Stimulated activated CD8-positive, alpha-beta memory T cell treated with anti-CD3 and anti-CD28 coated beads, Interleukin-7, amount 100 ng/mL, for 48 hours (primary cell): ENCODE measurements around the gene GAPVD1.
A peak's percentile ranks its signal among the peaks of the same experiment; 100 is the strongest.

Source experiments
- DNase-seq, 2 donors: peaks; one replicate each; pipeline ENCODE4 v3.0.0-alpha.2; 2020; ENCODE audit warnings: low read depth in 1 of 2; ENCODE audit errors: extremely low read depth in 1 of 2

GAPVD1 gene

DNA sequence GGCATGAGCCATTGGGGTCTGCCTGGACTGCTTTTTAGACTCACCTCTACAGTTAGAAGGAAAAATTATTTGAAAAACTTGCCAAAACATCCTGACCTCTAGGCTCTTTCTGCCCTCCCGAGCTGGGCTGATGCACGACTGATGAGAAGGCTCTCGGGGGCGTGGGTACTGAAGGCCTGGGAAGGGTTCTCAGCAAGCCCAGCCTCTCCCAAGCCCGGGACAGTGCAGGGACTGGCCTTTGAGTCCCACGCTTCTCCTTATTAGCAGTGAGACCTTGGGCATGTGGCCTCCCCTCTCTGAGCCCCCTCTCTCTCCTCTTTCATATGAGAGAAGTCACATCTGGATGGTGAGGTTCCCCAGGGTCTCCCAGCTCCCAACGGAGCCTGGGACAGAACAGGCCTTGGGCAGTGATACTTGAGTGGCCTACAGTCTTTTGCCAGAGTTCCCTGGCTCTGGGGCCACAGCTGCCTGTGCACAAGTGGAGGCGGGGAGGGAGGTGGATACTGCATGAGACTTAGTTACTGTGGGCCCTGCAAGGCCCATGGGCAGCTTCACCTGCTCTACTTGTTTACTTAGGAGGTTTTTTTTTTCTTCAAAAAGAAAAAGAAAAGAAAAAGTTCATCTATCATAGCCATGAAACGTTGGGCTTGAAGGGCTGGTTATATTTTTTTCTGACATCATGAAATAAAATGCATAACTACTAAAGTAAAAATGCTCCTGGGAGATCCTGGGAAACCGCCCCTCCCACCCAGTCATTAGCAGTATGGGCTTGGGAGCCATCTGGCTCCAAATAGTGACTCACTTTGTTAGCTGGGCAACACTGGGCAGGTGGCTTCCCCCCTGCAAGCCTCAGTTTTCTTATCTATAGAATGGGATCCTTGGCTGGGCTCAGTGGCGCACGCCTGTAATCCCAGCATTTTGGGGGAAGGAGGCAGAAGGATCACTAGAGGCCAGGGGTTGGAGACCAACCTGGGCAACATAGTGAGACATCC, 139.4 kb downstream of the GAPVD1 start:
- DNase-seq, result no peak

DNA sequence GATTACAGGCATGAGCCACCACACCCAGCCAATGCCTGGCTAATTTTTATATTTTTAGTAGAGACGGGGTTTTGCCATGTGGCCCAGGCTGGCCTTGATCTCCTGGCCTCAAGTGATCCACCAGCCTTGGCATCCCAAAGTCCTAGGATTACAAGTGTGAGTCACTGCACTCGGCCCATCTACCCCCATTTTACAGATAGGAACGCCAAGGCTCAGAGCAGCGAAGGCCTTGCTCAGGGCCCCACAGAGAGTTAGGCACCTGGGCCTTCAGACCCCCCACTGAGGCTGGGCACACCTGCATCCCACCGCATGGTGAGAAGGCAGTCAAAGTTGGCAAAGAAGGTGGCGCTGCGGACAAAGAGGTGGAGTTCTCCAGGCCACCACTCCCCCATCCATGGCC, 143.1 kb downstream of the GAPVD1 start:
- DNase-seq, result no peak

DNA sequence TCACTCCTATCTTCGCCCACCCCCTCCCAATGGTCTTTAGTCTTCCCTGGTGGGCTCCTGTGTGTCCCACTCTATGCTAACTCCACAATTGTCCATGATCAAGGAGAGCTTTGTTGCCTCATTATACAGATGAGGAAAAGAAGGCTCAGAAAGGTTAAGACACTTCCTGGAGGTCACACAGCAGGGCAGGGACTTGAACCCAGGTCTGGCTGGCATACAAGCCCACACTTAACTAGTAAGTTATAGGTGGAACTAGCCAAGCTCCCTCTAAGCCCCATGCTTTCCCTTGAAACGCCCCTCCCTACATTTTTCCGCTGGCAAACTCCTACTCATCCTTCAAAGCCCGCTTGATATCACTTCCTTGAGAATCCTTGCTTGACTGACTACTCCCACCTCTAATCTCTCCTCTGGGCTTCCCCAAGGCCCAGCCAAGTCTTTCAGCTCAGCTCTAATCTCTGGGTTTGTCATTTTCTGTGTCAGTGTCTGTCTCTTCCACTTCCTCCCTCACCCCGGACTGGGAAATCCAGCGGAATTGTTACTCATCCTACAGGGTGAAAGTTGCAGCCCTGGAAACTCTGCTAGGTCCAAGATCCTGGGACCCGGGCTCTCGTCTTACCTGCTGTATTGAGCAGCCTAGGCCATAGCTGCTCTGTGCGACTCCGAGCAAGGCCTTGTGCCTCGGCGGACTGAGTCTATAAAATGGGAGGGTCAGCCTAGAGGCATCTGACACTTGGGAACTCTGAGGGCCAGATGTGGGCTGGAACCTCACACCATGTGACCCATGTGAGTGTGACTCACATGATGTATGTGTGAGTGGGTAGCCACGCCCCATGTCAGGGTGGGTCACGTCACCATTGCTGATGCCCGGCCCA, 144.5 kb downstream of the GAPVD1 start:
- no peak for DNase-seq

DNA sequence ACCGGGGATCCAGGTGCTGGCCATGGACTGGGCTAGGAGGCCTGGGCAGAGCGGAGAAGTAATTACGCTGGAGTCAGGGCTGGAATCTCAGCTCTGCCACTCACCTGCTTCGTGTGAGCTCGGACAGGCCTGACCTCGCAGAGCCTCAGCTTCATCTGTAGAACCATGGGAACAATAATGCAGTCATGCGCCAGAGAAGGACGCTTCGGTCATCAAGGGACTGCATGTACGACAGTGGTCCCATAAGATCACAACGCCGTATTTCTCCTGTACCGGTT, 145.1 kb downstream of the GAPVD1 start:
- DNase-seq, result no peak

DNA sequence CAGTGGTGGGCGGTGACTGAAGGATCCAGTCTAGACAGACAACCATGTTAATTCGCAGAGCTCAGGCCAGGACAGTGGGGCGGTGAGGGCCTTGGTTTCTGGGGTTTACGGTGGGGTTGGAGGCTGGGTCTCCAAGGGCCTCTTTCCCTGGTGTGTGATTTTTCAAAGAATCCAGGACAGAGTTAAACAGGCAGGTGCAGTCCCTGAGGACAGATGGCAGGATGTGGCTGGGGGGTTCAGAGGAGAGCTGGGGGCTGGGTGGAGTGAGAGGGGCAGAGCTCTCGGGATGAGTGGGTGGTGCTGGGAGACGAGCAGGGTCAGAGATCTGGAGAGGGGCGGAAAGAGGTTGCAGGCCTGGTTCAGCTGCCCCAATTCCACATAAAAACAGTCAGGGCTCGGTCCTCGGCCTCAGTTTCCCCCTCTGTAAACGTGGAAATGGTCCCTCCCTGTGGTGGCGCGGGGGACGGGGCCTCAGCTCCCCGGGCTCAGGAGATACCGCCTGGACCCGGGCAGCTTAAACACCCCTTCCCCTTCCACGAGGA, 145.9 kb downstream of the GAPVD1 start:
- no peak for DNase-seq

DNA sequence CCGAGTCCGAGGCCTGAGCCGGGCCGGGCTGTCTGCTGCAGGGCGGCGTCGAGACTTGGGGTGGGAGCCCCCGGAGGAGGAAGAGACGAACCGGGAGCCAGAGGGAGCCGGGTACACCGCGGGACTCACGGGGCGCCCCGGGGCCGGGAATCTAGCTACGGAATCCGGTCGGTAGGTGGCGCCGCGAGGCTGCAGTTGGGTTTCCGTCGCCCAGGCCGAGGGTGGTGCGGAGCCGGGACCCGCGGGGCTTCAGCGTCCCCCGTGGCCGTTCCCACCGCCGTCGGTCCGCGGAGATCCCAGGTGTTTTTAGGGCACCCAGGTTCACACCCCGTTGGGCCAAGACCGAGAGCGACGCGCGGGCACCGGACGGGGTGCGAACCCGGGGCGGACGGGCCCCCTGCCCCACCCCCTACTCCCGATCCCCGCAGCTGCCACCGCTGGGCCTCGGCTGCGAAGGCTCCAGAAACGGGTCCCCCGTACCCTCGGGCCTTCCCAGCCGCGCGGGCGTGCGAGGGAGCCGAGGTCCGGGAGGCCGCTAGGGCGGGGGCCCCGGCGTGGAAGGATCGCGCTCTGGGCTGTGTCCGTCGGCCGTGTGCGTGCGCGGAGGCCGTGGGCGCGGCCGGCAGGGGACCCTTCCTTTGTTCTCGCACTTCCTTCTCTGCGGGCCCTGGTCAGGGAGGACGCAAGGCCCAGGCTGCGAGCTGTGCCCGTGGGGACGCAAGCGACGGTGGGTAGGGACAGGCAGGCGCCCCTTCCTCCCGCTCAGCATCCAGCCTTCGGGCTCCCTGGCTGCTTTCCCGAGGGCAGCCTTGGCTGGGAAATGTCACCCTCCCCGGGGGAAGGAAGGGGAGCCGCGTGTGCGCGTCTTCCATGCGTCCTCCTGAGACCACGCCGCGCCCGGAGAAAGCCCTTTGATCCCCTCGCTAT, 146.6 kb downstream of the GAPVD1 start:
- peak; percentile 55 to 56 for DNase-seq

DNA sequence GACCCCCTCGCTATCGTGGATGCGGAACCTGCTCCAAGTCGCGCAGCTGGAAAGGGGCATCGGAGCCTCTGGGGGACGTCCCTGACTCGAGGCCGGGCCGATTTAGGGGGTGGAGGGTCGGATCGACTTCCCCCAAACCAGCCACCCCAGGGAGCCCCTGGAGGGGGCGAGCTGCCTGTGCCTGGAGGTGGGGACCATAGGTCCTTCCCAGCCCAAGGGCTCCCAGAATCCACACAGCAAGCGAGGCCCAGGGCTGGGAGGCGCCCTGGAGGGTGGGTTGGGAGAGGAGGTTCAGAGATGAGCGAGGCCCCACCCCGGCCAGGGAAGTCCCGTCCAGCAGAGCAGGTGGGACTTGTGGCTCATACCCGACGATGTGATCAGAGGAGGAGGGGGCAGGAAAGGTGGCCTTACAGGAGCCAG, 147.6 kb downstream of the GAPVD1 start:
- DNase-seq, result no peak

DNA sequence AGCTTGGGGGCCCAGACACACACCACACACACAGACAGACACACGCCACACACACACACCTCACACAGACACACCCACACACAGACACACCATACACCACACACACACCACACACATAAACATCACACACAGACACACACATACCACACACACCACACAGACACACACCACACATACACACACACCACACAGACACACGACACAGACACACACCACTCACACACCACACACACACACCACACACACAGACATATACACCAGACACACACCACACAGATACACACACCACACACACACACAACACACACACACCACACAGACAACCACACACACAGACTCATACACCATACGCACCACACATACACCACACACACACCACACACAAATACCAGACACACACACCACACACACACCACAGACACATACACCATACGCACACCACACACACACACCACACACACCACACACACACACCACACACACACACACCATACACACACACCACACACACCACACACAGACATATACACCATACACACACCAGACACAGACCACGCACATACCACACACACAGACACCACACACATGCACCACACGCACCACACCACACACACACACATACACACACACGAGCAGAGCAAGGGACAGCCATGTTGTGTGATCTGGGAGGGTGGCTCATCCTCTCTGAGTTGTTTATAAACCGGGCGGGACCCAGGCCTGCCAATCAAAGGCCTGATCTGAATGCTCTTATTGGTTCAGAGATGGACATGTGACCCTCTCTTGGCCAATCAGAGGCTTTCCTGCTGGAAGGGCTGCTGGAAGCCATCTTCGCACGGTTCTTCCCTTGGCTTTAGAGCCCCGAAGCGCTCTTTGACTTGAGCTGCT, 148.3 kb downstream of the GAPVD1 start:
- DNase-seq, result peak in 1 of 2 donors; percentile 40

DNA sequence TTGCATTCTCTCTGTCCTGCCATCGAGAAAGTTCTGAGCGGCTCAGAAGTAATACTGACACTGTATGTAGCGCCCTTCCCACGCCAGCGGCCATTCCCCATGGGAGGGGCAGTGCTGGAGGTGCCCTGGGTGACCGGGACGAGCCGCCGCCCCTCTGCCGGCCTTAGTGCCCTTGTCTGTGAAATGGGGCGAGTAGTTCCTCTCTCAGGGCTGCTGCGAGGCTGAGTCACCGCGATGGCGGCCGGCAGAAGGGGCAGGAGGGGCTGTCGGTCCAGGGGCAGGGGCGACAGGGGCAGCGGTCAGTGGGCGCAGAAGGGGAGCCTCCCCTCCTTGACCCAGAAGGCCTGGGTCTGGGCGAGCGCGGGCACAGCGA, 148.9 kb downstream of the GAPVD1 start:
- DNase-seq, result no peak

DNA sequence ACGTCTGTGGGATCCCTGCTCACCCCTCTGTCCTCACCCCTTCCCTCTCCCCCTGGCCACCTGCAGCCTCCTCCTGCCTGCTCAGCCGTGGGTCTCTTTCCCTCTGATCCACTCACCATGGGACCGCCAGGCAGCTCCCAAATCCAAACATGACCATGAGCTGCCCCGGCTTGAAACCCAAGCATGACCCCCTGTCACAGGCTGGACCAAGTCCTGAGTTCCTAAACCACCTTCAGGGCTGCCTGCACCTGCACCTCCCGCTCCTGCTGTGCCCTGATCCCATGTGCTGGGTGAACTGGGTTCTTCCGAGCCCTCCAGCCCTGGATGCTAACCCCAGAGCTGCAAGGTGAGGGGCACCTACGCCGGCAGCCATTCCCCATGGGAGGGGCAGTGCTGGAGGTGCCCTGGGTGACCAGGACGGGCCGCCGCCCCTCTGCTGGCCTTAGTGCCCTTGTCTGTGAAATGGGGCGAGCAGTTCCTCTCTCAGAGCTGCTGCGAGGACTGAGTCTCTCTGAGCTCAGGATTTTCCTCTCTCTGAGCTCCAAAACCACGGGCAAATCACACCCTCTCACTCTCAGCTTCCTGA, 149.6 kb downstream of the GAPVD1 start:
- DNase-seq, result no peak

DNA sequence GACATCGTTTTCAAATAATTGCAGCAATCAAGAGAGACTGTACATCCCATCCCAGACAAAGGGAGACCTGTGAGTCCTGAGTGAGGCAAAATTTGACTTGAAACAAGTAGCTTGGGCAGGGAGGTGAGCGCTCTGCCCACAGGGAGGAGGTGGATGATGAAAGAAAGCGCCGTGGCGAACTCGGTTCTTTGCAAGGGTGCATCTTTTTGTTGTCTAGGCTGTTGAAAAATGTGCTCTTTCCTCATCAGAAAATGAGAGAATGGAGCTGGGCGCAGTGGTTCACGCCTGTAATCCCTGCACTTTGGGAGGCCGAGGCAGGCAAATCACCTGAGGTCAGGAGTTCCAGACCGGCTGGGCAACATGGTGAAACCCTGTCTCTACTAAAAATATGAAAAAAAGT, 150.5 kb downstream of the GAPVD1 start:
- no peak for DNase-seq

DNA sequence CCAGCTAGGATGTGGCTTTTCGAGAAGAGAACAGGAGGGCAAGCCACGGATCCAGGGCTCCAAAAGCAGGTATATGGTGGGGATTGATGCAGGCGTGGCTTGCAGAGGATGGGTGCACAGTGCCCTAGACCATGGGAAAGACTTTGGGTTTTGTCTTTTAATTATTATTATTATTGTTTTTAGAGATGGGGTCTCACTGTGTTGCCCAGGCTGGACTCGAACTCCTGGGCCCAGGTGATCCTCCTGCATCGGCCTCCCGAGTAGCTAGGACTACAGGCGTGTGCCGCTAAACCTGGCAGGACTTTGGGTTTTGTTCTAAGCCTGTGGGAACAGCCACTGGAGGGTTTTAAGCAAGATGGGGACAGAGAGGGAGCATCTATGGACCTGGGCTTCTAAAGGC, 152.0 kb downstream of the GAPVD1 start:
- no peak for DNase-seq

DNA sequence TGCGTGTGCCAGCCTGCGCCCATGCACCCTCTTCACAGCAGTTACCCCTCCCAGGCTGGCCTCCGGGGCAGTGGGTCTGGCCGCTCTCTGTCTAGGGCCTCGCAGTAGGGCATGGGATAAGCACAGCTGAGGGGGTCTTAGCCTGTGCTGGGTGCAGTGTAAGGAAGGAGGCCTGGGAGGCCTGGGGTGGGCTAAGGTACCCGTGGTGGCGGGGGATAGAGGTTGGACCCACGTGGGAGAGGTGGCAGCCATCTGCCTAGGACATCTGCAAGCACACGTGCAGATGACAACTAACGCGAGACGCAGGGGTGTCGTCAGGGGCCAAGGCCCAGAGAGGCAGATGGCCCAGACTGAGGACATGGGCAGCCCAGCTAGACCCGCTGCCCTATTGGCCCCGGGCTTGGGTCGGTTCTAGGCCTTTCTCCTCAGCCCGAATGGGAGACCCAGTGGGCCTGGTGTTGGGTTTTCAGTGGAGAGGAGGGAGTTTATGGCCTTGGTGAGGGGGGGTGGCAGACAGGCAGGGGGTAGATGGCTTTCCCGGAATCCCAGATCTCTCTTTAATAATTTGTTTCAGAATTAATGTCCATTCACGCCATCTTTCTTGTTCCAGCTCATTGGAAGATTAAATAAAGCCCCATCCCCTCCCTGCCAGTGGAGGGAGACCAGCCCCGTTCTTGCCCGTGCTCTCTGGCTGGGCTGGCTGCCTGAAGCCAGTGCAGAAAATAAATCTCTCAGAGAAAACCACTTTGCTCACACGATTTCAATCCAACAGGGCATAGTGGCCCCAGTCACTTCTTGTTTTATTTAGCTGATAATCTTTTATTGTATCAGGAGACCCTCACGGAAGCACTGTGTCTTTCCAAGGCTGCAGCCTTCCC, 154.2 kb downstream of the GAPVD1 start:
- DNase-seq, result no peak

DNA sequence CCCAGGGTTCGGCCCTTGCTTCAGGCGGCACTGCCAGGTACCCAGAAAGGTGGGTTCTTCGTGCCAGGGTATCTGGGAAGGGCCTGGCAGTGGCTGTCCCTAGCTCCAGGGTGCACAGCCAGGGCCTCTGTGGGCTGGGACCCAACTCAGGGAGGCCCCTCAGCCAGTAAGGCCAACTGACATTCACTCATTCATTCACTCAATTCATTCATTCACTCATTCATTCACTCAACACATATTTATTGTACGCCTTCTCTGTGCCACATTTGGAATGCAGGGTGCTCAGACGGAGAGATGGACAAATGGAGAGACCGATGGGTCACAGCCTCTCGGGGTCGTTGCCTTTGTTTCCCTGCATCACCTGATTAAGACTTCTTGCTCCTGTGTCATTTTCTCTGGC, 154.9 kb downstream of the GAPVD1 start:
- no peak for DNase-seq
